GM12873 (cell line): ENCODE data around the gene RUFY3.

ENCODE experiments used
- TF ChIP-seq, protein P1 (sequence below): IDR thresholded peaks from 2 replicates; pipeline ENCODE4 v1.5.1; 2012; ENCODE audit warnings: low read depth, mild to moderate bottlenecking, moderate library complexity, low read length, control low read depth; ENCODE audit not compliant: insufficient read depth; ENCODE audit errors: missing control alignments

The RUFY3 gene

DNA sequence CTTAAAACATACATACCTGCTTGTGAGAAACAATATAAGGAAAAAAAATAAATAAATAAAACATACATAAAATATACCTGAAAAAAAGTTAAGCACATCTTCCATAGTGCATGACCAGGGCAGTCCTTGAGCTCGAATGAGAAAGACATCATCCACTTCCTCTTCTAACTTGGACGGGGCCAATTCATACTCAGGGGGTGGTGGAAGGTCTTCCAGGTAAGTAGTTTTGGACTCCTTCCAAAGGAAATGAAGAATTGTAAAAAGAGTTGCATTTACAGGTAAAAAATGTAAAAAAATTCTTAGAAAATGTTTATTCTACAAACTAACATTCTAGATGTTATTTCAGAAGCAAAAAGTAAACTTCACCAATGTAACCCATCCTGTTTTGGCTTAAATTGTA lies 114.3 kb downstream of the RUFY3 start:
- TF ChIP-seq, protein P1, sequence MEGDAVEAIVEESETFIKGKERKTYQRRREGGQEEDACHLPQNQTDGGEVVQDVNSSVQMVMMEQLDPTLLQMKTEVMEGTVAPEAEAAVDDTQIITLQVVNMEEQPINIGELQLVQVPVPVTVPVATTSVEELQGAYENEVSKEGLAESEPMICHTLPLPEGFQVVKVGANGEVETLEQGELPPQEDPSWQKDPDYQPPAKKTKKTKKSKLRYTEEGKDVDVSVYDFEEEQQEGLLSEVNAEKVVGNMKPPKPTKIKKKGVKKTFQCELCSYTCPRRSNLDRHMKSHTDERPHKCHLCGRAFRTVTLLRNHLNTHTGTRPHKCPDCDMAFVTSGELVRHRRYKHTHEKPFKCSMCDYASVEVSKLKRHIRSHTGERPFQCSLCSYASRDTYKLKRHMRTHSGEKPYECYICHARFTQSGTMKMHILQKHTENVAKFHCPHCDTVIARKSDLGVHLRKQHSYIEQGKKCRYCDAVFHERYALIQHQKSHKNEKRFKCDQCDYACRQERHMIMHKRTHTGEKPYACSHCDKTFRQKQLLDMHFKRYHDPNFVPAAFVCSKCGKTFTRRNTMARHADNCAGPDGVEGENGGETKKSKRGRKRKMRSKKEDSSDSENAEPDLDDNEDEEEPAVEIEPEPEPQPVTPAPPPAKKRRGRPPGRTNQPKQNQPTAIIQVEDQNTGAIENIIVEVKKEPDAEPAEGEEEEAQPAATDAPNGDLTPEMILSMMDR: no peak

DNA sequence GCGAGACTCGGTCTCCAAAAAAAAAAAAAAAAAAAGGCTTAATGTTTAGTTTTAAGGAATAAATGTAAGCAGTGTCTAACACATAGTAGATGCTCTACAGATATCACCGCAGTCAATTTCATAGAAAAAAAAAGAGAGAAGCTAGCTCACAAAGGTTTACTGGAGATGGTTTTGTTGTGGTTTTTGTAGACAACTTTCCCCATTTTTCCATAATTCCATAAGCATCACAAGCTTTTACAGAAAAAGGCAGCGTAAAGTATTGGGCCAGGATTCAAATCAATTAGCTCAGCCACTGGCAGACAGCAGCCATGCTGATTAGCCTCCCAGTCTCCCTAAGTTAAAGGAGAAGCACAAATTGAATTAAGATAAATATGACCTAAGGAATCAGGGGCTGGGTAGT lies 116.4 kb downstream of the RUFY3 start:
- TF ChIP-seq, protein P1: no peak

DNA sequence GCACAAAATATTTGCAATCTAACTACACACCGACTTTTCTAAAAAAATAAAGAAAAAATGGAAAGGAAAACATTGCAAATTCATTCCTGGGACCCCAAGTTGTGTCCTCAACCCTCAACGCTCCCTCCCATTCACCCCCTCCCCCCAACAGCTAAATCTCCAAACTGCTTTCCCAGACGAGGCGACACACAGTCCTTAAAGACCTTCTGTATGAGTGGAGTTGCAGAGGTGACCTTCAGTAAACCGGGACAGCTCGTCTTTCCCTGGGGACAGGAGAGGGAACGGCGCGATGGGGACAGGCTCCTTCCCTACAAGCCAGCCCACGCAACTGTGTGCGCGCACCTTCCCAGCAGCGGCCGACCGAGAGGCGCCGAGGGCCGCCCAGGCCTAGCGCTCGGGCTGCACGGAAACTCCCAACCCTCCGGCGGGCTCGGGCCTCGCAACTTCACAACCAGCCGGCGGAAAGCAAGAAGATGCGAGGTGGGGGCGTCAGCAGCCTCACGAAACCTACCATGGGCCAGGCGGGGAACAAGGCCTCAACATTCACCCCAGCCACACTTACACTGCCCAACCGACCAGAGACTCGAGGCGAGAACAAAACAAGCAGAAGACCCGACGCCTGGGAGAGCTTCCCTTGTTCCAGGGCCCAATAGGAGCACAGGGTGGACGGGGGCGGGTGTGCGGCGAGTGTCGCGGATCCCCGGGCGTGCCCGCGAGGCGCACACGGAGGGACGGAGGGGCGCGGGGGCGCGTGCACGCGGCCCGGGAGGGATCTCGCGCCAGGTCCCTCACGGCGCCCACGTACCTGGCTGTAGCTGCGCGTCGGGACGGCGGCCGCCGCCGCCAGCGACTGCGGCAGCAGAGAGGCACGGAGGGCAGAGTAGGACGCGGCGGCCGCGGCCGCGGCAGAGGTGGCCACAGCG lies 117.2 kb downstream of the RUFY3 start:
- TF ChIP-seq, protein P1: no peak

DNA sequence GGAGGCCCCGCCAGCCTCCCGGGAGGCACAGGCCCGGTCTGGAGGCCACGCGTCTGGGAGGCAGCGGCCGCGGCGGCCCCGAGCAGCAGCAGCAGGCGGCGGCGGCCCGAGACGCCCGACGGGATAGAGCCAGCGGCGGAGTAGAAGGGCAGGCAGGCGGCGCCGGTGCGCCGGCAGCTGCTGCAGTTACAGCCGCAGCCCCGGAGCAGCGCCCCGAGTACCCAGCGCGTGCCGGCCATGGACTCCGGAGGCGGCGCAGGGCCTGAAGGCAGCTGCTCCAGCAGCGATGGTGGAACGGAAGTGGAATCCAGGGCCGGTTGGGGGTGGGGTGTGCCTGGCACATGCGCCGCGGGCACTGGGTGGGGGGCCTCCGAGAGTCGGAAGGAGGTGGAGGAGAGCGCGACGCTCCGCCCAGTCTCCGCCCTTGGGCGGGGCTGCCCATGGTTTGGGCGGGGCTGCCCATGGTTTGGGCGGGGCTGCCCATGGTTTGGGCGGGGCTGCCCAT lies 117.9 kb downstream of the RUFY3 start, which contains the start of gene GRSF1:
GRSF1 (minus strand) TSS at position 302 of the 505 bp plus-strand sequence; CDS start at position 239, 63 bp downstream.
- TF ChIP-seq, protein P1: peak; percentile 10

DNA sequence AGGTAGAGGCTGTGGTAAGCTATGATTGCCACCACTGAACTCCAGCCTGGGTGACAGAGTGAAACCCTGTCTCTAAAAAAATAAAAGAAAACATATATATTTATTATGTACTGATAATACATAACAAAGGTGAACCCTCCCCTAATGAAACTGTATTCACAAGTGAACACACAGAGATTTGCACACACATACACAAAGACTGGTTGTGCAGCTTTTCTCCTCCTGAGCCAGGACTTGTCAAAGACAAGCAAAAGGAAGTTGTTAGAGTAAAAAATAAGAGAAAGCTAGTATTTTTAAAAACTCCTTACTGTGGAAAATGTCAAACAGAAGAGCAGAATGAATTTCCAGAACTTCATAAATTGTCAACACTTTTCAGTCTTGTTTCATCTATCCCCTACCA lies 119.4 kb downstream of the RUFY3 start:
- TF ChIP-seq, protein P1: no peak

DNA sequence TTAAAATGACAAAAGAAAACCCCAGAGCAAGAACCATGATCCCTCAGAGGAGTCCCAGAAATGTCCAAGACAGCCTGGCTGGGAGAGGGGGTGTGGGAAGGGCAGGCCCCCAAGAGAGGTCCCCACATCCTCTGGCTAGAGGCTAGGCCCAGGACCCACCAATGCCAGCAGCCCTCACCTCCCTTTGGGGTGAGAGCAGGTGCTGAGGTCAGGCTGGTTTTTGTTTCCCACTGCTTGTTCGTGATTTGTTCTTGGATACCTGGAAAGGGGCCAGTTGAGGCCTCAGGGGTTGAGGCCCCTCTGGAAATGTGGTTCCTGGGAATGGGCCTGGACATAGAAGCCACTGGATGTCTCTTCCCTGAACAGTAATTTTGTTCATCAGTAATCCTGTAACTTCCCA lies 120.2 kb downstream of the RUFY3 start:
- TF ChIP-seq, protein P1: no peak

DNA sequence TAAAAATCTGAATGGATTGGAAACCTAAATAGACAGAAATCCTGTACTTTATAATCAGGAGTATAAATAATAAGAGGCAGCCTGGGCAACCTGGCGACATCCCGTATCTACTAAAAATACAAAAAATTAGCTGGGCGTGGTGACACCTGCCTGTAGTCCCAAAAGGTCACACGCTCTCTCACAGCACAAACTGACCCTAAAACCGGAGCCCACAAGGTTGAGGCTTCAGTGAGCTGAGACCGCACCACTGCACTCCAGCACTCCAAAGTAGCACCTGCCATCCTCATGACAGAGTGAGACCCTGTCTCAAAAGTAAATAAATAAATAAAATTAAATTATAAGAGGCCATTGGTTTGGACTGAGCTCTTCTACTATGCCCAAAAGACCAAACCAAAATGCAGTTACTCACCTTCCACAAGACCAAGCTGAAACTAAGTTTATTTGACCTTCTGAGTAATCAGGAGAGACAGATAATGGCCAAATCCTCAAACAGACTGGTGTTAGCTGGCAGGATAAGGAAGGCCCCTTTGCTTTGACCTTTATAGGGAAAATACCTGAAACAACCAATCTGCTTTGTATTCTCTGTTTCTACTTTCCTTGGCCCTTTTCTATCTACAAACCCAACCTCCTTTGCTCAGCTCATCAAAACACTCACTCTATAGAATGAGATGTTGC lies 121.1 kb downstream of the RUFY3 start:
- TF ChIP-seq, protein P1: no peak
